Measurements from ENCODE around the gene SULT1B1. TPM values are rescaled to one million over a fixed set of nuclear protein-coding genes. Genes with fewer than 3 reads are reported as not detected.

The SULT1B1 gene
- total and polyA plus RNA-seq, 2 of the 8 experiments (the other 6 are each of a cell fraction or from before 2014, with no cell fraction given): not detected

GRCh38 chr4:69697536-69698242 lies 62.7 kb downstream of the SULT1B1 start:
- DNase-seq (ENCODE audit: low read depth in 1 of 2, low spot score in 2 of 2): no peak
- TF ChIP-seq SUZ12 (IDR thresholded peaks at IDR 0.05; ENCODE audit: low read length): no peak
- TF ChIP-seq SAP30 (IDR thresholded peaks at IDR 0.05; ENCODE audit: insufficient read depth, insufficient replicate concordance, low read length): no peak
- no peak for TF ChIP-seq GTF2F1 (IDR thresholded peaks at IDR 0.05; ENCODE audit: borderline replicate concordance, low read depth, low read length)
- TF ChIP-seq SP2 (IDR thresholded peaks at IDR 0.05; ENCODE audit: low read length): no peak
- TF ChIP-seq CEBPB (IDR thresholded peaks at IDR 0.05; ENCODE audit: low read depth, low read length): no peak
- no peak for TF ChIP-seq CBX5 (IDR thresholded peaks at IDR 0.05; ENCODE audit: low read depth, low read length)
- no peak for TF ChIP-seq SP4 (IDR thresholded peaks at IDR 0.05; ENCODE audit: low read length)
- no peak for TF ChIP-seq HDAC2 (IDR thresholded peaks at IDR 0.05; ENCODE audit: borderline replicate concordance in 1 of 2, low read depth in 2 of 2, low read length in 2 of 2)
- no peak for TF ChIP-seq PHF8 (conservative IDR thresholded peaks at IDR 0.05; ENCODE audit: low read depth, low read length)
- TF ChIP-seq RFX5 (IDR thresholded peaks at IDR 0.05; ENCODE audit: borderline replicate concordance, low read depth, low read length): no peak
- Histone ChIP-seq H2BK12ac (ENCODE audit: low read depth, low read length) (no peak overlapping the region), H3K23ac (ENCODE audit: insufficient read length) (no peak overlapping the region), H3K79me2 (ENCODE audit: control insufficient read depth in 1 of 2, insufficient read depth in 2 of 2, low read length in 2 of 2) (no peaks in the 10 kb centered on the region), H3K4me3 (ENCODE audit: extremely low read depth in 1 of 4, insufficient read depth in 2 of 4, low read depth in 3 of 4, low read length in 4 of 4) (no peak overlapping the region), H2BK5ac (ENCODE audit: low read depth, low read length) (no peak overlapping the region), H3K9ac (replicated peaks in 1 of 4; ENCODE audit: extremely low read depth in 1 of 4, low read depth in 3 of 4, low read length in 3 of 4) (no peak overlapping the region), H3K27ac (ENCODE audit: low read depth, low read length) (no peak overlapping the region), H2BK120ac (replicated peaks; ENCODE audit: low read depth, low read length) (no peak overlapping the region), H3K4me1 (replicated peaks in 1 of 4; ENCODE audit: control insufficient read depth in 3 of 4, insufficient read depth in 4 of 4, low read length in 3 of 4) (no peaks in the 10 kb centered on the region), H3K9me3 (ENCODE audit: insufficient read depth in 2 of 2, low read depth in 1 of 2, low read length in 1 of 2) (no peaks in the 10 kb centered on the region; a peak in 1 of 4 replicates), H4K91ac (replicated peaks; ENCODE audit: insufficient read length, low read length) (no peak overlapping the region), H4K5ac (ENCODE audit: insufficient read length, low read depth, low read length) (no peak overlapping the region), H2BK15ac (ENCODE audit: low read length) (no peak overlapping the region), H3K79me1 (ENCODE audit: low read depth, low read length) (no peaks in the 10 kb centered on the region), H4K20me1 (replicated peaks in 1 of 2; ENCODE audit: control insufficient read depth in 1 of 2, insufficient read depth in 2 of 2, low read length in 2 of 2) (no peaks in the 10 kb centered on the region), H3K27me3 (replicated peaks in 1 of 4; ENCODE audit: control insufficient read depth in 3 of 4, extremely low read depth in 1 of 4, insufficient read depth in 3 of 4, low read length in 3 of 4) (no peaks in the 10 kb centered on the region), H2AK5ac (ENCODE audit: low read depth, low read length) (no peak overlapping the region), H4K8ac (ENCODE audit: extremely low read depth, insufficient read depth, low read length) (no peak overlapping the region), H3K18ac (ENCODE audit: extremely low read depth, low read length) (no peak overlapping the region), H3K4ac (replicated peaks; ENCODE audit: insufficient read length, low read depth, low read length) (no peak overlapping the region), H3K4me2 (ENCODE audit: insufficient read depth in 1 of 2, low read depth in 2 of 2, low read length in 2 of 2) (no peak overlapping the region), H3K23me2 (ENCODE audit: low read depth, low read length) (no peaks in the 10 kb centered on the region), H3K36me3 (ENCODE audit: control insufficient read depth in 2 of 4, insufficient read depth in 4 of 4, low read length in 3 of 4) (no peaks in the 10 kb centered on the region), H2AFZ (ENCODE audit: low read length) (no peak overlapping the region), H3K14ac (ENCODE audit: insufficient read length) (no peak overlapping the region), H3K56ac (replicated peaks; ENCODE audit: insufficient read length, low read depth, low read length) (no peak overlapping the region), H2BK20ac (ENCODE audit: low read length) (no peak overlapping the region)
- WGBS, 2 experiments (ENCODE audit: extremely low coverage in 1 of 2, insufficient coverage in 1 of 2, insufficient read length in 1 of 2, insufficient replicate concordance in 2 of 2, low coverage in 1 of 2, low lambda C conversion rate in 2 of 2, missing lambda C conversion rate in 1 of 2): 90% methylated on average over 1 of the region's 1 CpG; no CpG with 5 or more reads in 1 of the 2 experiments
- no peak for FAIRE-seq
- POLR2A ChIA-PET (ENCODE audit: partially characterized antibody): no interaction called here
- CTCF ChIA-PET (ENCODE audit: partially characterized antibody): interaction anchor here (1.4 kb wide), 1 partner anchor 183 kb away, joined by 9 read pairs; no protein-coding TSS in a partner anchor
